Chondrocyte (in vitro differentiated cells): ENCODE measurements around the gene DNAJC1. TPM values are rescaled to one million over a fixed set of nuclear protein-coding genes. Genes with fewer than 3 reads are reported as not detected.
"Not testable (repeated sequence)": the region's sequence is repeated elsewhere in the genome, so short reads cannot be mapped to it uniquely, and the experiment has no call there.

Source experiments
- DNase-seq: peaks from one replicate; pipeline ENCODE4 v3.0.0; 2021; ENCODE audit warnings: mixed read lengths, low spot score
- H3K27ac Mint-ChIP-seq: one replicate; pipeline ENCODE4 v1.8.0; 2021; ENCODE audit warnings: mild to moderate bottlenecking, moderate library complexity, mixed read lengths; ENCODE audit not compliant: unreplicated experiment
- H3K27me3 Mint-ChIP-seq: 2 replicates; pipeline ENCODE4 v1.8.0; 2021; ENCODE audit warnings: low read depth, mixed read lengths
- H3K36me3 Mint-ChIP-seq: 2 replicates; pipeline ENCODE4 v1.8.0; 2021; ENCODE audit warnings: low read depth, mixed read lengths
- H3K4me1 Mint-ChIP-seq: 2 replicates; pipeline ENCODE4 v1.8.0; 2021; ENCODE audit warnings: low read depth, mild to moderate bottlenecking, mixed read lengths
- H3K4me3 Mint-ChIP-seq: one replicate; pipeline ENCODE4 v1.8.0; 2021; ENCODE audit warnings: mild to moderate bottlenecking, moderate library complexity, mixed read lengths; ENCODE audit not compliant: unreplicated experiment
- H3K9me3 Mint-ChIP-seq: 2 replicates; pipeline ENCODE4 v1.8.0; 2021; ENCODE audit warnings: low read depth, mixed read lengths
- CTCF ChIP-seq: fragments of 200-600 bp; sonication (generic); IDR thresholded peaks from 2 replicates; pipeline ENCODE4 v1.5.0; 2021; ENCODE audit warnings: antibody characterized with exemption, mild to moderate bottlenecking, moderate library complexity
- total RNA-seq: library from RNA; stranded (reverse); gene quantifications from 3 replicates; pipeline ENCODE4 v1.2.1, GENCODE V29; 2021

Gene DNAJC1
- total RNA-seq, 1 donor from 2014 or later, result 45.1 TPM

DNA sequence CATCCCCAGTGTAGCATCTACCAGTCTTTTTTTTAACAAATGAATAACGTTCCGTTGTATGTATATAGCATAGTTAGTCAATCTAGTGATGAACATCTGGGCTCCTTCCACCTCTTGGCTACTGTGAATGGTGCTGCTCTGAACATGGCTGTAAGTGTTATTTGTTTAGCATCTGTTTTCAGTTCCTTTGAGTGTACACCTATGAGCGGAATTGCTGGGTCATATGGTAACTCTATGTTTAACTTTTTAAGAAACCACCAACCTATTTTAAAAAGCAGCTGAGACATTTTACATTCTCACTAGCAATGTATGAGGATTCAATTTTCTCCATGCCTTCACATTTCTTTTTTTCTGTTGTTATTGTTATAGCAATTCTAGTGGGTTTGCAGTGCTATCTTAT is 178.2 kb downstream of the DNAJC1 start:
- Mint-ChIP-seq H3K27me3 (no peaks in the 10 kb centered on the region), H3K9me3 (peaks cover 41% of the 10 kb centered on the region), H3K36me3 (peaks cover 30% of the 10 kb centered on the region), H3K27ac (no peak overlapping the region), H3K4me3 (no peak overlapping the region), H3K4me1 (no peaks in the 10 kb centered on the region)
- no peak for DNase-seq
- no peak for TF ChIP-seq CTCF

- Mint-ChIP-seq H3K4me1 (no peaks in the 10 kb centered on the region), H3K36me3 (peaks cover 23% of the 10 kb centered on the region), H3K27ac (no peak overlapping the region), H3K27me3 (no peaks in the 10 kb centered on the region), H3K4me3 (no peak overlapping the region), H3K9me3 (peaks cover 33% of the 10 kb centered on the region)
- TF ChIP-seq CTCF, result no peak
- no peak for DNase-seq
Observed at GRCh38 chr10:21824409-21824808, 179.1 kb downstream of the DNAJC1 start.

DNA sequence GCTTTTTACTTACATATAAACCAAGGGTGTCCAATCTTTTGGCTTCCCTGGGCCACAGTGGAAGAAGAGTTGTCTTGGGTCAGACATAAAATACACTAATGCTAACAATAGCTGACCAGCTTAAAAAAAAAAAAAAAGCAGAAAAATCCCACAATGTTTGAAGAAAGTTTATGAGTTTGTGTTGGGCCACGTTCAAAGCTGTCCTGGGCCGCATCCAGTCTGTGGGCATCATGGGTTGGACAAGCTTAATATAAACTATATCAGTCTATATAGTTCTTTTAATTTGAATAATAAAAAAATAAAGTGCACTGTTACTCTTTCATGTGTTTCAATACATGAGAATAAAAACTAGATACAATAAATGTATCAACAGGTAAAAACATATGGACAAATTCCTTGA is 179.9 kb downstream of the DNAJC1 start:
- Mint-ChIP-seq H3K27me3 (no peaks in the 10 kb centered on the region), H3K4me3 (no peak overlapping the region), H3K27ac (no peak overlapping the region), H3K4me1 (no peaks in the 10 kb centered on the region), H3K36me3 (peaks cover 20% of the 10 kb centered on the region), H3K9me3 (peaks cover 30% of the 10 kb centered on the region)
- no peak for TF ChIP-seq CTCF
- DNase-seq, result no peak

GRCh38 chr10:21822273-21822672 is 181.3 kb downstream of the DNAJC1 start:
- H3K27me3 Mint-ChIP-seq, H3K4me1 Mint-ChIP-seq, DNase-seq, H3K27ac Mint-ChIP-seq, H3K4me3 Mint-ChIP-seq: not testable (repeated sequence)
- H3K9me3 Mint-ChIP-seq, result peaks cover 18% of the 10 kb centered on the region
- H3K36me3 Mint-ChIP-seq, result peaks cover 16% of the 10 kb centered on the region

GRCh38 chr10:21820952-21821351 is 182.6 kb downstream of the DNAJC1 start:
- no peak overlapping the region for H3K27ac Mint-ChIP-seq

GRCh38 chr10:21818416-21818815 is 185.1 kb downstream of the DNAJC1 start:
- H3K9me3 Mint-ChIP-seq, H3K4me3 Mint-ChIP-seq, H3K36me3 Mint-ChIP-seq, H3K4me1 Mint-ChIP-seq, H3K27me3 Mint-ChIP-seq, DNase-seq, H3K27ac Mint-ChIP-seq: not testable (repeated sequence)

More at GRCh38 chr10:21820952-21821351, 182.6 kb downstream of the DNAJC1 start:
- Mint-ChIP-seq H3K4me1 (no peaks in the 10 kb centered on the region), H3K4me3 (no peak overlapping the region), H3K9me3 (peaks cover 9% of the 10 kb centered on the region), H3K36me3 (peaks cover 7% of the 10 kb centered on the region), H3K27me3 (no peaks in the 10 kb centered on the region)
- TF ChIP-seq CTCF, result no peak
- DNase-seq, result no peak
